Activated CD8-positive, alpha-beta memory T cell treated with anti-CD3 and anti-CD28 coated beads for 36 hours (primary cell): Measurements from ENCODE around the gene SAMD8. TPM values are rescaled to one million over a fixed set of nuclear protein-coding genes. Genes with fewer than 3 reads are reported as not detected.

Experiments used
- CTCF ChIA-PET: fragments of 350-600 bp; sonication (Branson Sonifier 250); formaldehyde crosslinking; loops from one replicate; lab custom pipeline; 2021; ENCODE audit warnings: antibody characterized with exemption; lab: Charles Lee
- POLR2A ChIA-PET: fragments of 350-600 bp; sonication (Branson Sonifier 250); formaldehyde crosslinking; loops from one replicate; lab custom pipeline; 2021; ENCODE audit warnings: antibody characterized with exemption; lab: Charles Lee
- total RNA-seq, 2 experiments: library from RNA; stranded (reverse); gene quantifications; one replicate each; pipeline ENCODE4 v1.2.3, GENCODE V29; 2021

The SAMD8 gene
- total RNA-seq, 2 experiments from 2014 or later, result 15.4 to 17.0 TPM

- CTCF ChIA-PET, result interaction anchor here (1.3 to 1.8 kb wide), 3 partner anchors 9 to 38 kb away, joined by 3 to 4 read pairs (median 3); partner anchors contain the start of gene COMTD1
- POLR2A ChIA-PET, result interaction anchor here (2.9 kb wide), 1 partner anchor 15 kb away, joined by 20 read pairs; the partner anchor contains the start of gene VDAC2
Measured at GRCh38 chr10:75226095-75226494, 114.6 kb downstream of the SAMD8 start.

GRCh38 chr10:75226656-75227055, 115.2 kb downstream of the SAMD8 start:
- ChIA-PET CTCF (interaction anchor here (1.7 to 1.8 kb wide), 2 partner anchors 9 to 38 kb away, joined by 3 to 4 read pairs; partner anchors contain the start of gene COMTD1), POLR2A (interaction anchor here (0.5 to 2.9 kb wide), 2 partner anchors 15 to 39 kb away, joined by 5 to 20 read pairs; partner anchors contain the start of gene VDAC2)

- POLR2A ChIA-PET, result interaction anchor here (0.7 kb wide), 1 partner anchor 827 kb away, joined by 3 read pairs; no protein-coding TSS in a partner anchor
- CTCF ChIA-PET, result interaction anchor here (1.1 kb wide), 2 partner anchors 17 to 40 kb away, joined by 3 to 4 read pairs; no protein-coding TSS in a partner anchor
Measured at GRCh38 chr10:75228278-75228677, 116.8 kb downstream of the SAMD8 start.

- ChIA-PET CTCF (interaction anchor here (1.1 kb wide), 1 partner anchor 41 kb away, joined by 3 read pairs; no protein-coding TSS in a partner anchor), POLR2A (interaction anchor here (0.7 kb wide), 1 partner anchor 828 kb away, joined by 3 read pairs; no protein-coding TSS in a partner anchor)
Measured at GRCh38 chr10:75228834-75229233, 117.4 kb downstream of the SAMD8 start.

- ChIA-PET POLR2A (interaction anchor here (0.8 to 1.5 kb wide), 3 partner anchors 19 to 119 kb away, joined by 3 to 12 read pairs (median 3); partner anchors contain the start of genes SAMD8 and VDAC2), CTCF (interaction anchor here (0.6 to 1.7 kb wide), 4 partner anchors 19 to 823 kb away, joined by 4 to 16 read pairs (median 8); partner anchors contain the start of gene VDAC2)
Measured at GRCh38 chr10:75229971-75230370, 118.5 kb downstream of the SAMD8 start.

GRCh38 chr10:75230600-75231038, 119.2 kb downstream of the SAMD8 start:
- ChIA-PET CTCF (interaction anchor here (1.0 to 1.7 kb wide), 4 partner anchors 18 to 43 kb away, joined by 4 to 16 read pairs (median 8); partner anchors contain the start of gene VDAC2), POLR2A (interaction anchor here (0.8 to 1.5 kb wide), 3 partner anchors 20 to 119 kb away, joined by 3 to 12 read pairs (median 3); partner anchors contain the start of genes SAMD8 and VDAC2)

Other genes starting within 250 kb of the SAMD8 start
- gene VDAC2, start 99.1 kb downstream of the SAMD8 start, total RNA-seq, result 100 to 1,000 TPM; 263 to 274 TPM
- gene COMTD1, start 124.3 kb downstream of the SAMD8 start, total RNA-seq, result 10 to 100 TPM; 46.4 to 52.6 TPM